ENCODE measurements around the gene IBTK. TPM values are rescaled to one million over a fixed set of nuclear protein-coding genes. Genes with fewer than 3 reads are reported as not detected.
"Not testable (repeated sequence)": the region's sequence is repeated elsewhere in the genome, so short reads cannot be mapped to it uniquely, and the experiment has no call there.

Gene IBTK
- total RNA-seq = 10 to 100 TPM; 24.2 to 39.1 (median 27.0) TPM
- polyA plus RNA-seq = 16.9 TPM
- long read RNA-seq, donor 1, full-length matches to known transcripts = 3 of 18 reads
- long read RNA-seq, donor 1, partial matches to known transcripts = 12 of 18 reads
- long read RNA-seq, donor 1, other reads (novel, unspliced or antisense) = 3 of 18 reads
- long read RNA-seq, donor 2, full-length matches to known transcripts = 6 of 10 reads
- long read RNA-seq, donor 2, partial matches to known transcripts = 1 of 10 reads
- long read RNA-seq, donor 2, other reads (novel, unspliced or antisense) = 3 of 10 reads
- long read RNA-seq, donor 3, full-length matches to known transcripts = 8 of 108 reads
- long read RNA-seq, donor 3, partial matches to known transcripts = 86 of 108 reads
- long read RNA-seq, donor 3, other reads (novel, unspliced or antisense) = 14 of 108 reads
- long read RNA-seq, donor 4, full-length matches to known transcripts = 4 of 9 reads
- long read RNA-seq, donor 4, partial matches to known transcripts = 1 of 9 reads
- long read RNA-seq, donor 4, other reads (novel, unspliced or antisense) = 4 of 9 reads

DNA sequence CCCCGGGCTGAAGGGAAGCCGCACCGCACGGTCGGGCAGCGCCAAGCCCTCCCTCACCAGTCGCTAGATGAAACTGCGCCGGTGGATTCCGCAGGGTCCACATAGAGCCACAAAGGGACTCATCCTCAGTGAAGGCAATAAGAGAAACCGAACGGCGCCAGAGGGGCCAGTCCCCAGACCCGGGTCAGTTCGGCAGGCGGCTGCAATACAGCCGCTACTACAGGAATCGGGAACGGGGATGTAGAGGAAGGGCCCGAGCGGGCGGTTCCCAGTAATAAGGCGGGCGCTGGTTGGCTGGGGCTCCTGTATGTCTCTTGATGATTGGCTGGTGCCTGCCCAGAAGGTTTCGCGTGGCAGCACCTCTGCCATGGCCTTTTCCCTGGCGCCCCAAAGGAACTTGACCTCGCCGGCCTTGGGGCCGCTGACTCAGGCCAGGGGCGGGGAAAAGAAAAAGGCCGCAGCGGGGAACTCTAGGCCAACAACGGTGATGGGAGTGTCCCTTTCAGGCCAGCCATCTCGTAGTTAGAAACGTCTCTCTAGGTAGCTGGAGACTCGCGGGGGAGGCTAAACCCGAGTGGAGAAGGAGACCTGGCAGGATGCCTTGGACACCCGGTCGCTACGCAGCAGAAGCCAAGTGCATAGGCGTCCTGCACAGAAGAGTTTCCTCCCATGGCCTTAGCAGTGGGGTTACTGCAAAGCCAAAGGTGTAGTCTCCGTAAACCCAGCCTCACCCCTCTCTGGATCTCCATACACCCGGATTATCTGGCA, at the start of gene IBTK:
IBTK (minus strand) TSS at position 240 of the 768 bp plus-strand sequence. CDS start 7,258 bp downstream, outside the sequence.
- under 1% methylated on average over 45 of the region's 45 CpGs for WGBS
- Histone ChIP-seq H3K27ac (ENCODE audit: low read length) (peak within 1 kb of the TSS; percentile 96), H3K4me1 (ENCODE audit: control insufficient read depth, insufficient read depth, low read length) (no peaks in the 10 kb centered on the region), H3K4me3 (ENCODE audit: low read length) (peak within 1 kb of the TSS; percentile 76), H3K27me3 (ENCODE audit: control insufficient read depth, insufficient read depth) (no peaks in the 10 kb centered on the region), H3K9me3 (ENCODE audit: control insufficient read depth, low read length) (no peaks in the 10 kb centered on the region)
- intact Hi-C loops (cut with DNase I) = no loop called here
- ATAC-seq (peak; percentile 99), DNase-seq (peak; percentile 95 to 98 (median 97))

GRCh38 chr6:82283771-82284410, 36.3 kb upstream of the IBTK start:
- no peak overlapping the region for H3K4me3 ChIP-seq (ENCODE audit: low read length)
- H3K9me3 ChIP-seq (ENCODE audit: control insufficient read depth, low read length) = no peaks in the 10 kb centered on the region
- H3K27me3 ChIP-seq (ENCODE audit: control insufficient read depth, insufficient read depth) = no peaks in the 10 kb centered on the region
- intact Hi-C loops (cut with DNase I) = no loop called here
- DNase-seq (peak in 1 of 3 donors; percentile 22), ATAC-seq (no peak)
- H3K27ac ChIP-seq (ENCODE audit: low read length) = no peak overlapping the region
- no peaks in the 10 kb centered on the region for H3K4me1 ChIP-seq (ENCODE audit: control insufficient read depth, insufficient read depth, low read length)
- 43% methylated on average over 11 of the region's 11 CpGs for WGBS

- WGBS = 62% methylated on average over 2 of the region's 2 CpGs
- H3K4me3 ChIP-seq (ENCODE audit: low read length); H3K9me3 ChIP-seq (ENCODE audit: control insufficient read depth, low read length); H3K4me1 ChIP-seq (ENCODE audit: control insufficient read depth, insufficient read depth, low read length); H3K27me3 ChIP-seq (ENCODE audit: control insufficient read depth, insufficient read depth); ATAC-seq; intact Hi-C loops (cut with DNase I); DNase-seq; H3K27ac ChIP-seq (ENCODE audit: low read length): not testable (repeated sequence)
Measured at GRCh38 chr6:82281550-82281949, 34.0 kb upstream of the IBTK start.

DNA sequence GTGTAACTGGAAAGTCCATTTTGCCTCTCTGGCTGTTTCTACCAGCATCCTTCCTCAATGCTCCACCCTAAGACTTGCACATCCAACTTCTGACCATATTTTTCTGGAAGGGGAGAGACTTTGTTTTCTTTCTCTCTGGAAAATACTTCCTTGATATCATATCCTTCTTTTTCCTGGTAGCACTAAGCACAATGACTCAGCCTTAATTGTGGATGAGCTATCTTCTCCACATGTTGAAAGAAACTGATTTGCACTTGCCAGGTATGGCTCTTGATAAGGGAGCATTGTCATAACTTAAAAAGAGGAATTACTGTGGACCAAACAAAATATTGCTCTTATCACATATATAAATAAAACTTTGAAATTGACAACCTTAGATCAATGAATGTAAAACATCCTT, 30.1 kb upstream of the IBTK start:
- no peaks in the 10 kb centered on the region for H3K9me3 ChIP-seq (ENCODE audit: control insufficient read depth, low read length)
- no peak overlapping the region for H3K27ac ChIP-seq (ENCODE audit: low read length)
- no peak for DNase-seq
- intact Hi-C loops (cut with DNase I) = no loop called here
- H3K4me3 ChIP-seq (ENCODE audit: low read length) = no peak overlapping the region
- no peaks in the 10 kb centered on the region for H3K27me3 ChIP-seq (ENCODE audit: control insufficient read depth, insufficient read depth)
- no peaks in the 10 kb centered on the region for H3K4me1 ChIP-seq (ENCODE audit: control insufficient read depth, insufficient read depth, low read length)
- ATAC-seq = no peak

GRCh38 chr6:82275686-82276085, 28.1 kb upstream of the IBTK start:
- DNase-seq = no peak
- Histone ChIP-seq H3K9me3 (ENCODE audit: control insufficient read depth, low read length) (no peaks in the 10 kb centered on the region), H3K4me3 (ENCODE audit: low read length) (no peak overlapping the region), H3K27me3 (ENCODE audit: control insufficient read depth, insufficient read depth) (no peaks in the 10 kb centered on the region), H3K4me1 (ENCODE audit: control insufficient read depth, insufficient read depth, low read length) (no peaks in the 10 kb centered on the region), H3K27ac (ENCODE audit: low read length) (no peak overlapping the region)
- WGBS = 81% methylated on average over 5 of the region's 5 CpGs
- no peak for ATAC-seq
- intact Hi-C loops (cut with DNase I) = no loop called here

DNA sequence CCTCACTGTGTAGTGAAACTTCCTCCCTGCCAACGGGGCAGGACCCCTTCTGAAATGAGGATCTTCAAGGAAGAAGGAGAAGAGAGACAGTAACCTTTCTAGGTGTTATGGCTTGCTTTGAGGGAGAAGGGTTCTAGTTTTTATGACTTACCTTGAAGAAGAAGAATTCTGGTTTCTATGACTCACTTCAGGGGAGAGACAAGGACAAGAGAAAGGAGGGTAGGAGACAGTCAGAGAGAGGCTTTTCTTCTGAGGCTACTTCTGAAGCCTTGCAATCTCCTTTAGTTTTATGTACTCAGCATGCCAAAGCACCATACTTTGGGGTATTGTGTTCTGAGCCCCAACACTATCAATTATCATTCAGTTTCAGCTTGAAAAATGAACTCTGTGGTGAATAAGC, 25.8 kb upstream of the IBTK start:
- DNase-seq = no peak
- intact Hi-C loops (cut with DNase I) = loop anchor here in 3 of 4 donors (5.0 kb wide), 1 partner anchor 784 kb away; no protein-coding TSS in a partner anchor
- H3K4me1 ChIP-seq (ENCODE audit: control insufficient read depth, insufficient read depth, low read length) = no peaks in the 10 kb centered on the region
- no peak overlapping the region for H3K4me3 ChIP-seq (ENCODE audit: low read length)
- no peak overlapping the region for H3K27ac ChIP-seq (ENCODE audit: low read length)
- WGBS = 61% methylated on average over 1 of the region's 1 CpG
- no peaks in the 10 kb centered on the region for H3K27me3 ChIP-seq (ENCODE audit: control insufficient read depth, insufficient read depth)
- H3K9me3 ChIP-seq (ENCODE audit: control insufficient read depth, low read length) = no peaks in the 10 kb centered on the region
- no peak for ATAC-seq

- no peaks in the 10 kb centered on the region for H3K27me3 ChIP-seq (ENCODE audit: control insufficient read depth, insufficient read depth)
- DNase-seq (no peak), ATAC-seq (peak in 1 of 2 donors; percentile 46)
- no peaks in the 10 kb centered on the region for H3K9me3 ChIP-seq (ENCODE audit: control insufficient read depth, low read length)
- H3K4me3 ChIP-seq (ENCODE audit: low read length) = no peak overlapping the region
- intact Hi-C loops (cut with DNase I) = loop anchor here in 3 of 4 donors (5.0 kb wide), 1 partner anchor 786 kb away; no protein-coding TSS in a partner anchor
- WGBS = 69% methylated on average over 6 of the region's 6 CpGs
- no peak overlapping the region for H3K27ac ChIP-seq (ENCODE audit: low read length)
- no peaks in the 10 kb centered on the region for H3K4me1 ChIP-seq (ENCODE audit: control insufficient read depth, insufficient read depth, low read length)
Measured at GRCh38 chr6:82270881-82271635, 23.5 kb upstream of the IBTK start.

- ATAC-seq (no peak), DNase-seq (no peak)
- intact Hi-C loops (cut with DNase I) = no loop called here
- 70% methylated on average over 2 of the region's 2 CpGs for WGBS
- Histone ChIP-seq H3K27ac (ENCODE audit: low read length) (no peak overlapping the region), H3K4me3 (ENCODE audit: low read length) (no peak overlapping the region), H3K4me1 (ENCODE audit: control insufficient read depth, insufficient read depth, low read length) (no peaks in the 10 kb centered on the region), H3K9me3 (ENCODE audit: control insufficient read depth, low read length) (no peaks in the 10 kb centered on the region), H3K27me3 (ENCODE audit: control insufficient read depth, insufficient read depth) (no peaks in the 10 kb centered on the region)
Measured at GRCh38 chr6:82268301-82268846, 20.8 kb upstream of the IBTK start.

- DNase-seq (no peak), ATAC-seq (no peak)
- 77% methylated on average over 2 of the region's 2 CpGs for WGBS
- intact Hi-C loops (cut with DNase I) = no loop called here
- H3K27ac ChIP-seq (ENCODE audit: low read length) = no peak overlapping the region
- H3K27me3 ChIP-seq (ENCODE audit: control insufficient read depth, insufficient read depth) = no peaks in the 10 kb centered on the region
- H3K4me3 ChIP-seq (ENCODE audit: low read length) = no peak overlapping the region
- no peaks in the 10 kb centered on the region for H3K9me3 ChIP-seq (ENCODE audit: control insufficient read depth, low read length)
- H3K4me1 ChIP-seq (ENCODE audit: control insufficient read depth, insufficient read depth, low read length) = no peaks in the 10 kb centered on the region
Measured at GRCh38 chr6:82264824-82265223, 17.3 kb upstream of the IBTK start.

DNA sequence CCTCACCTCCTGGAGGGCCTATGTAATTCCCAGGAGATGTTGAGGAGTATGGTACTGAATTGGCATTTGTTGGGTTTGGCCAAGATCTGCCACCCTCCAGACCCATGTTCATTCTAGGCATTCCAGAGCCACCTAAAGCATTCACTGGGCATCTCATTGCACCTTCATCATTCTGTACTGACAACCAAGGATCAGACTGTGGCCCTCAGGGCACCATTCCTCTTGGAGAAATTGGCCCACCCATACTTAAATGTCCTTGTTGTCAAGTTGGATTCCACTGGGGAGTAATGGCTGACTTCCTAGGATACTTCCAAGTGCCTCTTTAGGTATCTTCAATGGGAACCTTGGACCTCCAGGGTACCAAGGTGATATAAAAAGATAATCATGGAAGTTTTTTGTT, 16.8 kb upstream of the IBTK start:
- Histone ChIP-seq H3K27me3 (ENCODE audit: control insufficient read depth, insufficient read depth) (no peaks in the 10 kb centered on the region), H3K27ac (ENCODE audit: low read length) (no peak overlapping the region), H3K4me1 (ENCODE audit: control insufficient read depth, insufficient read depth, low read length) (no peaks in the 10 kb centered on the region), H3K9me3 (ENCODE audit: control insufficient read depth, low read length) (no peaks in the 10 kb centered on the region), H3K4me3 (ENCODE audit: low read length) (no peak overlapping the region)
- intact Hi-C loops (cut with DNase I) = no loop called here
- DNase-seq (no peak), ATAC-seq (no peak)
